ENCODE data around the gene ADH6.
"Not testable (repeated sequence)": the region's sequence is repeated elsewhere in the genome, so short reads cannot be mapped to it uniquely, and the experiment has no call there.

ADH6 gene

DNA sequence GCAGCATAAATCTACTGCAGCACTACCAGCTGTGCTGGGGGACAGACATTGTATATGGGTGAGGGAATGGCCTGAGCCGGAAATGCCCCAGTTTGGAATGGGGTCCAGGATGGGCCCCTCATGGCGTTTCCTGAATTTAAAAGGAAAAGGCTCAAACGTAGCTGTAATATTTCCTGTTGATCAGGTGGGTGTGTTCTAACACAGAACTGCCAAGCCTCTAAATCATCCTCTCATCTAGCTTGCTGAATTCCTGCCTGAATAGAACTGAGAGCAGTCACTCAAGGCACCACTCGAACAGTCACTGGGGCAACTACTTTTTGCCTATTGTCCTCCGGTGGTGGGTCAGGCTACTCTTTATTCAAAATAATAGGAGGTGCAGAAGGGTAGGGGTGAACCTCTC lies 28.7 kb downstream of the ADH6 start:
- DNase-seq (ENCODE audit: low read depth), result no peak

- DNase-seq (ENCODE audit: low read depth), result not testable (repeated sequence)
These were observed 29.1 kb downstream of the ADH6 start for GRCh38 chr4:99189900-99190299.

- no peak for DNase-seq (ENCODE audit: low read depth)
These were observed 33.0 kb downstream of the ADH6 start for GRCh38 chr4:99186029-99186428.

GRCh38 chr4:99185581-99185980 lies 33.5 kb downstream of the ADH6 start:
- no peak for DNase-seq (ENCODE audit: low read depth)

DNA sequence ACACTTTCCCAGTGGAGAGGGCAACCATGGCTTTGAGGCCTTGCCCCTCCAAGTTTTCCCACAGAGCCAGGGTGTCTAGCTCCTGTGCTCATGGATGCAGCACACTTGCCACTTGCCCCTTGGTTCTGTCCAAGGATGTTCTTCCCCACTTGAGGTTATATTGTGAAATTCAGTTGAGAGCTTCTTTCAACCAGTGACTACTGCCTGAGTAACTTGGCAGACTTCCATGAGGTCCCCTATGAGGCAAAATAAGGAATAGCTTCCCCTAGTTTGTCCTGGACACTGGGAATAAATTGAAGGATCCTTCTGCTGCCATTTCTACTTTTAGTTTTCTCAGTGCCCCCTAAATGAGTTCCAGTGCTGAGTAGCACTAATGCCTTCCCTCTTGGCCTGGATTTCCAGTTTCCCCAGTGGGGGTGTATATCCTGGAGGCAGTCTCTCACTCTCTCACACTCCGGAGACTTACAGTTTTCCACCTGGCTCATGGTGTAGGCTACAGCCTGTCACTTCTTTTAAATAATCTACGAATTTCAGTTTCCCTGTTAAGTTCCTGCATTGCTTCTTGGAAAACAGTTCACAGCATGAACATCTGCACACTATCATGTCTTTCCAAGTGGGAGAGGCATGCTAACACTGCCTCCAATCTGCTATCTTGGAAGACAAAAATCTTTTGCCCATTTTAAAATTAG lies 38.5 kb downstream of the ADH6 start:
- DNase-seq (ENCODE audit: low read depth), result peak; percentile 67

- no peak for DNase-seq (ENCODE audit: low read depth)
These were observed 39.4 kb downstream of the ADH6 start for GRCh38 chr4:99179626-99180025.

DNA sequence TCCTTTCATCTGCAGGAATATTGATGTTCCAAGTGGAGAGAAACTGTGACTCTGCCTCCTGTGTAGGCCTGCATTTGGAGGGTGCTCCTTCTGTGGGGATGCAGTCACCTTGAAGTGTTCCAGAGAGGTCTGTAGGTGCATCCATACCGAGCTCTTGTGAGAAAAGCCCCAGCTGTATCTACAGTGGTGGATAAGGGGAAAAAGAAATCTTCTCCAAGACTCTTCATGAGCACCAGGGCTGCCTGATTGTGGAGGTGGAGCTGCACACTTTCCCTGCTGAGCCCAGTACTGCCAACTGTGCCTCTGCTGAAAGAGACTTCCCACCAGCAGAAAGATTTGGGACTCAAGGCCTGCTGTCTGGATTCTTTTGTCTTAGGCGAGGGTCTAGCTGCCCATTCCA lies 39.9 kb downstream of the ADH6 start:
- no peak for DNase-seq (ENCODE audit: low read depth)

DNA sequence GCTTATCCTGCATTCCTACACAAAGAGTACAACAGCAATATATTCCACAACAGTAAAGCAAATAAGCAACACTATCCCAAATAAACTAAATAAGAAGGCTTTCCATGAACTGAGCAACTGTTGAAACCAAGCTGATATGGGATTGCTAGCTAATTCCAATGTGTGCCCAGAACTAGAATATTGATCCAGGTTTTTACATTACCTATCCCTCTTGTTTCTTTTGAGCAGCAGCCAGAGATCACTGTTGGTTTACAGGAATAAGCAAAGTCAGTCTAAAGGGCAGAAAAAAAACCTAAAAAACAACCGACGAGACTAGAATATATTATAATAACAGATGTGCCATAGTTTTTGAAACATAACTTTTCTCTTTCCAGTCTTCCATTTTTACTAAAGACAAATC lies 52.5 kb downstream of the ADH6 start:
- no peak for DNase-seq (ENCODE audit: low read depth)

GRCh38 chr4:99165978-99166377 lies 53.1 kb downstream of the ADH6 start:
- DNase-seq (ENCODE audit: low read depth), result no peak

GRCh38 chr4:99161373-99162099 lies 57.5 kb downstream of the ADH6 start:
- DNase-seq (ENCODE audit: low read depth), result no peak

DNA sequence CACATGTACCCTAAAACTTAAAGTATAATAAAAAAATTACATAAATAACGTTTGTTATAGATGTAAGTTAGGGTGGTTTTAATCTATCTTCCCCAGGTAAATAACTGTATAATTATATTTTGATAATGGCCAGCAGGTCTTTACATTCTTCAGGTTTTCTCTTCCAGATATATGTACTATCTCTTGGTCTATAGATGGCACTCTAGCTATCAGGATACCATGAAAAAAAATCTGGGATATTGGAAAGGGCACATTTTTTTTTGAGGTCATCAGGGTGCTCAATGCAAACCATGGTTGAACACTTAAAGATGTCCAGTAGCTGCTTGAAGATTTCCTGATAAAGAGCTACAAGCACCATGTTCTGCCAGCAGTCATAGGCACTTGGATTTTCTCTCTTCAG lies 59.3 kb downstream of the ADH6 start:
- DNase-seq (ENCODE audit: low read depth), result no peak

DNA sequence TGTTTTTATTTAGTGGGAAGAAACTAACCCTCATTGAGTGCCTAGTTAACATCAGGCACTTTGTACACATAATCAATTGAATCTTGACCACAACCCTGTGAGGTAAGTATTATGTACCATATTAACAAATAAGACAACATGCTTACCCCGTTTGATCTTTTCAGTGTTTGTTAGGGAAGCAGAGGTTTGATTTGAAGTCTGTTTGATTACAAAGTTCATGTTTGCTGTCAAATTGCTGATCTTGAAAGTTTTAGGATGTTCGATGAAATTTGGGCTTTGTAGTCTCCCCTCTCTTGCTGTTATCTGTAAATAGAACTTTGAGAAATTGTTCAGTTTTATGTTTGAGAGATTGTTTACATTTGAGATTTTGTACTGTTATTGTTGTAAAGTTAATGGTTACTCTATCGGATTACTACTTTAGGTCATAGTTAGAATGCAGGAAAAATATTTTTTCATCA lies 61.5 kb downstream of the ADH6 start:
- no peak for DNase-seq (ENCODE audit: low read depth)

DNA sequence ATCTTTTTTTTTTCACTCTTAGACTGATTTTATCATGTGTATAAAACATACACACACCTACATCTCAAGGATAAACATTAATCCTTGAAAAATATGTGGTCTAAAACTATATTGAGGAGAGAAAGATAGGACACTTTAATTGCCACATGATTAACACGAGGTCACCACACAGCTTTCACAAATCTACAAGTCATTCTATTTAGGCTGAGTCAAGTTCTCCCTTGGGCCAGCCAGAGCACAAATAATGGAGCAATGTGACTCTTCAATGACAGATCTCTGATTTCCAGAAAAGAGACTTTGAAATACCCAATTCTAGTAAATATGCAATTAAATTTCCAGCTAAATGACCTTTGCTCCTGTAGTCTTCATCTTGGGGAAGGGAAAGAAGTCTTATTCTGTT lies 62.1 kb downstream of the ADH6 start:
- no peak for DNase-seq (ENCODE audit: low read depth)

DNA sequence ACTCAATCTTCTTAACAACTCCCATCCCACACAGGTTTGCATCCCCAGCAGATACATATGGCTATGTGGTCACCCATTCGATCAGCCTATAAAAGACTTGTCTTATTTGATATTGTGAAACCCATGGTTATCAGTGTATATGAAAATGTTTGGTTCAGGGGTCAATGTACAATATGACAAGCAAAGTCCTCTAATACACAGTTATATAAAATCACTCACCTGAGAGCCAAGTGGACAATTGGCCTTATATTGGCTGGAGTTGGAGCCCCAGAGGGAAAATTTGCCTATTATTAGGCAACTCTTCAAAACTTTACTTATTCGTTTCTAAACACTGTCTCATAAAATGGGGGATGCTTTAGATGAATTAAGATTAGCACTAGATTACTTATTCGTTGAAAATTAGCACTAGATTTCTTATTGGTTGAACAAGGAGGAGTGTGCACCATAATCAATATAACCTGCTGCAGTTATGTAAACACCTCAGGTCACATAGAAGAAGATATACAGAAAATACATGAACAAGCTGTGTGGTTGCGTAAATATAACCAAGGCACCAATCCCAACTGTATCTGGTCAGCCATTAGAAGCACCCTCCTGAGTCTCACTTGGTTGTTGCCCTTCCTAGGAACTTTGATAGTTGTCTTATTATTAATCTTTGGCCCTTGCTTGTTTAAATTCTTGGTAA lies 64.2 kb downstream of the ADH6 start:
- no peak for DNase-seq (ENCODE audit: low read depth)
